PFSK-1 (cell line): Measurements from ENCODE around the gene GPR39.

Experiments
- FOXP2 ChIP-seq: optimal IDR thresholded peaks from 2 replicates; pipeline ENCODE3; 2011; ENCODE audit warnings: borderline replicate concordance, control low read depth, inconsistent platforms; ENCODE audit not compliant: insufficient read depth; ENCODE audit errors: extremely low read length, extremely low read depth
- POLR2AphosphoS5 ChIP-seq: IDR thresholded peaks from 2 replicates; pipeline ENCODE4 v1.6.1; 2012; ENCODE audit warnings: low read depth, mild to moderate bottlenecking, control low read depth, low read length, moderate library complexity
- SIN3A ChIP-seq: IDR thresholded peaks from 2 replicates; pipeline ENCODE4 v1.6.1; 2012; ENCODE audit warnings: mild to moderate bottlenecking, low read length, moderate library complexity, borderline replicate concordance; ENCODE audit not compliant: insufficient read depth
- TF ChIP-seq, protein P1 (sequence below), 2 experiments: IDR thresholded peaks; 2 replicates each; pipeline versions ENCODE4 v1.6.1 to v1.8.0; 2011 to 2012; ENCODE audit warnings: low read depth in 2 of 2, low read length in 2 of 2, control low read depth in 1 of 2, inconsistent platforms in 1 of 2, mild to moderate bottlenecking in 1 of 2, moderate library complexity in 1 of 2; ENCODE audit not compliant: insufficient read depth in 1 of 2

DNA sequence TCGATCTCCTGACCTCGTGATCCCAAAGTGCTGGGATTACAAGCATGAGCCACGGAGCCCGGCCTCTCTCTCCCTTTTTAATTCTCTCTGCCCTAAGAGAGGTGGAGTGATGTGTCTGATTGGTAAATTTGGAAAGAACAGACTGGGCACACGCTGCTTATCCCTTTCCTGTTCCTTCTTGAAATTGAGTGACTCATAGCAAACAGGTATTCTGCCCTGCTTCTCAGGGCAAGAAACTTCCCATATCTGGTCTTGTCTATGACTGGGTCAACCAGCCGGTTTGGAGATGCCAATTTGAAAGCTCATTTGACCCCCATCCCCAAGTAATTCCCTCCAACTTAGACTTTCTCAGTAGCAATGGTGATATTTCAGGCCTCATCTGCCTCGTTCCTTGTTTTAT, 238.4 kb downstream of the GPR39 start:
- no peak for TF ChIP-seq POLR2AphosphoS5
- no peak for TF ChIP-seq SIN3A
- TF ChIP-seq, protein P1, sequence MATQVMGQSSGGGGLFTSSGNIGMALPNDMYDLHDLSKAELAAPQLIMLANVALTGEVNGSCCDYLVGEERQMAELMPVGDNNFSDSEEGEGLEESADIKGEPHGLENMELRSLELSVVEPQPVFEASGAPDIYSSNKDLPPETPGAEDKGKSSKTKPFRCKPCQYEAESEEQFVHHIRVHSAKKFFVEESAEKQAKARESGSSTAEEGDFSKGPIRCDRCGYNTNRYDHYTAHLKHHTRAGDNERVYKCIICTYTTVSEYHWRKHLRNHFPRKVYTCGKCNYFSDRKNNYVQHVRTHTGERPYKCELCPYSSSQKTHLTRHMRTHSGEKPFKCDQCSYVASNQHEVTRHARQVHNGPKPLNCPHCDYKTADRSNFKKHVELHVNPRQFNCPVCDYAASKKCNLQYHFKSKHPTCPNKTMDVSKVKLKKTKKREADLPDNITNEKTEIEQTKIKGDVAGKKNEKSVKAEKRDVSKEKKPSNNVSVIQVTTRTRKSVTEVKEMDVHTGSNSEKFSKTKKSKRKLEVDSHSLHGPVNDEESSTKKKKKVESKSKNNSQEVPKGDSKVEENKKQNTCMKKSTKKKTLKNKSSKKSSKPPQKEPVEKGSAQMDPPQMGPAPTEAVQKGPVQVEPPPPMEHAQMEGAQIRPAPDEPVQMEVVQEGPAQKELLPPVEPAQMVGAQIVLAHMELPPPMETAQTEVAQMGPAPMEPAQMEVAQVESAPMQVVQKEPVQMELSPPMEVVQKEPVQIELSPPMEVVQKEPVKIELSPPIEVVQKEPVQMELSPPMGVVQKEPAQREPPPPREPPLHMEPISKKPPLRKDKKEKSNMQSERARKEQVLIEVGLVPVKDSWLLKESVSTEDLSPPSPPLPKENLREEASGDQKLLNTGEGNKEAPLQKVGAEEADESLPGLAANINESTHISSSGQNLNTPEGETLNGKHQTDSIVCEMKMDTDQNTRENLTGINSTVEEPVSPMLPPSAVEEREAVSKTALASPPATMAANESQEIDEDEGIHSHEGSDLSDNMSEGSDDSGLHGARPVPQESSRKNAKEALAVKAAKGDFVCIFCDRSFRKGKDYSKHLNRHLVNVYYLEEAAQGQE (IDR thresholded peaks at IDR 0.05; ENCODE audit: insufficient read depth in 1 of 2, low read depth in 2 of 2, low read length in 2 of 2): no peak
- TF ChIP-seq FOXP2: no peak
